Ishikawa (cell line): ENCODE measurements around the gene ZNF839.
A peak's percentile ranks its signal among the peaks of the same experiment; 100 is the strongest.

Experiments used
- CEBPB ChIP-seq: IDR thresholded peaks from 2 replicates; pipeline ENCODE4 v1.6.1; 2012
- CREB1 ChIP-seq: IDR thresholded peaks from 2 replicates; pipeline ENCODE4 v1.6.1; 2012; ENCODE audit warnings: low read depth
- EGR1 ChIP-seq: IDR thresholded peaks from 2 replicates; pipeline ENCODE4 v1.6.1; 2012
- EP300 ChIP-seq: IDR thresholded peaks from 2 replicates; pipeline ENCODE4 v1.6.1; 2012; ENCODE audit warnings: borderline replicate concordance
- FOXM1 ChIP-seq: IDR thresholded peaks from 2 replicates; pipeline ENCODE4 v1.6.1; 2012; ENCODE audit warnings: low read depth, borderline replicate concordance
- MAX ChIP-seq: IDR thresholded peaks from 2 replicates; pipeline ENCODE4 v1.6.1; 2012
- NFIC ChIP-seq: IDR thresholded peaks from 2 replicates; pipeline ENCODE4 v1.6.1; 2012
- RAD21 ChIP-seq: IDR thresholded peaks from 2 replicates; pipeline ENCODE4 v1.6.1; 2012; ENCODE audit warnings: low read depth
- REST ChIP-seq: IDR thresholded peaks from 2 replicates; pipeline ENCODE4 v1.6.1; 2012; ENCODE audit warnings: low read depth, mild to moderate bottlenecking
- TAF1 ChIP-seq: IDR thresholded peaks from 2 replicates; pipeline ENCODE4 v1.6.1; 2012; ENCODE audit warnings: low read depth, mild to moderate bottlenecking
- TCF12 ChIP-seq: IDR thresholded peaks from 2 replicates; pipeline ENCODE4 v1.6.1; 2012; ENCODE audit warnings: low read depth
- TEAD4 ChIP-seq: IDR thresholded peaks from 2 replicates; pipeline ENCODE4 v1.6.1; 2012
- USF1 ChIP-seq: IDR thresholded peaks from 2 replicates; pipeline ENCODE4 v1.6.1; 2012
- YY1 ChIP-seq: IDR thresholded peaks from 2 replicates; pipeline ENCODE4 v1.6.1; 2012; ENCODE audit warnings: low read depth
- ZBTB7A ChIP-seq: IDR thresholded peaks from 2 replicates; pipeline ENCODE4 v1.6.1; 2012; ENCODE audit warnings: low read depth

Gene ZNF839

GRCh38 chr14:102363182-102363943 lies 43.8 kb downstream of the ZNF839 start:
- TF ChIP-seq TAF1 (0 out of 2 replicates have a peak, but pooled peaks have one; percentile 2), TEAD4 (no peak)

GRCh38 chr14:102370305-102370809 lies 50.8 kb downstream of the ZNF839 start:
- TF ChIP-seq EGR1 = no peak
- TF ChIP-seq REST = no peak
- no peak for TF ChIP-seq CREB1
- TF ChIP-seq CEBPB = no peak
- TF ChIP-seq TAF1 = no peak
- no peak for TF ChIP-seq USF1
- TF ChIP-seq RAD21 = no peak
- no peak for TF ChIP-seq ZBTB7A
- no peak for TF ChIP-seq TEAD4

- TF ChIP-seq FOXM1 = no peak
- TF ChIP-seq TEAD4 = no peak
- no peak for TF ChIP-seq TCF12
- TF ChIP-seq USF1 = no peak
- no peak for TF ChIP-seq CREB1
- no peak for TF ChIP-seq EGR1
- no peak for TF ChIP-seq TAF1
- no peak for TF ChIP-seq REST
- TF ChIP-seq CEBPB = no peak
- no peak for TF ChIP-seq MAX
- TF ChIP-seq YY1 = no peak
- no peak for TF ChIP-seq EP300
These were observed 51.8 kb downstream of the ZNF839 start for GRCh38 chr14:102371361-102371760.

- no peak for TF ChIP-seq EP300
- TF ChIP-seq USF1 = no peak
- TF ChIP-seq NFIC = no peak
- no peak for TF ChIP-seq TCF12
- no peak for TF ChIP-seq CEBPB
- TF ChIP-seq TEAD4 = no peak
- TF ChIP-seq RAD21 = no peak
These were observed 53.6 kb downstream of the ZNF839 start for GRCh38 chr14:102373110-102373509.

GRCh38 chr14:102374264-102374663 lies 54.7 kb downstream of the ZNF839 start:
- TF ChIP-seq EGR1 = no peak
- TF ChIP-seq CREB1 = no peak
- TF ChIP-seq TCF12 = no peak
- no peak for TF ChIP-seq CEBPB
- no peak for TF ChIP-seq EP300
- no peak for TF ChIP-seq RAD21
- TF ChIP-seq ZBTB7A = no peak
- no peak for TF ChIP-seq MAX
- no peak for TF ChIP-seq FOXM1
- TF ChIP-seq YY1 = no peak
- no peak for TF ChIP-seq TAF1
- no peak for TF ChIP-seq TEAD4
- no peak for TF ChIP-seq USF1
